Measurements from ENCODE around the gene SPAG16.

DNA sequence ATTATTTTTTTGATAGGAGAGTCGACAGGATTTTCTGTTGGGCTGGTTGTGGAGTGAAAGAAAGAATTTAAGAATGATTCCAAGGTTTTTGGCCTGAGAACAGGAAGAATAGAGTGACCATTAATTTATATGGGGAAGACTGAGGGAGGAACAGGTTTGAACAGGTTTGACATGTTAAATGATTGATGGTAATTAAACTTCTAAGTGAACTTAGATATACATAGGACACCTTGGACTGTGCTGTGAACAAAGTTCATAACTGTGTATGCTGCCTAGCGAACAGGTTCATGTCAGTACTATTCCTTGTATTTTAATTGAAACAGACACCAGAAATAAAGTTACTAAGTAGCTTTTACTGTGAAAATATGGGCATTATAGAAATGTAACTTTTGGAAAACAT lies 212.0 kb downstream of the SPAG16 start:
- TF ChIP-seq, protein P1, sequence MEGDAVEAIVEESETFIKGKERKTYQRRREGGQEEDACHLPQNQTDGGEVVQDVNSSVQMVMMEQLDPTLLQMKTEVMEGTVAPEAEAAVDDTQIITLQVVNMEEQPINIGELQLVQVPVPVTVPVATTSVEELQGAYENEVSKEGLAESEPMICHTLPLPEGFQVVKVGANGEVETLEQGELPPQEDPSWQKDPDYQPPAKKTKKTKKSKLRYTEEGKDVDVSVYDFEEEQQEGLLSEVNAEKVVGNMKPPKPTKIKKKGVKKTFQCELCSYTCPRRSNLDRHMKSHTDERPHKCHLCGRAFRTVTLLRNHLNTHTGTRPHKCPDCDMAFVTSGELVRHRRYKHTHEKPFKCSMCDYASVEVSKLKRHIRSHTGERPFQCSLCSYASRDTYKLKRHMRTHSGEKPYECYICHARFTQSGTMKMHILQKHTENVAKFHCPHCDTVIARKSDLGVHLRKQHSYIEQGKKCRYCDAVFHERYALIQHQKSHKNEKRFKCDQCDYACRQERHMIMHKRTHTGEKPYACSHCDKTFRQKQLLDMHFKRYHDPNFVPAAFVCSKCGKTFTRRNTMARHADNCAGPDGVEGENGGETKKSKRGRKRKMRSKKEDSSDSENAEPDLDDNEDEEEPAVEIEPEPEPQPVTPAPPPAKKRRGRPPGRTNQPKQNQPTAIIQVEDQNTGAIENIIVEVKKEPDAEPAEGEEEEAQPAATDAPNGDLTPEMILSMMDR (IDR thresholded peaks at IDR 0.05) = no peak
- TF ChIP-seq POLR2A (IDR thresholded peaks at IDR 0.05) = no peak
